DOHH2 (cell line): ENCODE data around the gene MED16.

Experiments used
- CTCF ChIP-seq: fragments of 200-600 bp; sonication (generic); IDR thresholded peaks from one replicate; pipeline ENCODE4 v1.5.1; 2014; ENCODE audit warnings: antibody characterized with exemption, mild to moderate bottlenecking, low read depth, low read length; ENCODE audit not compliant: poor library complexity, severe bottlenecking
- EZH2phosphoT487 ChIP-seq: fragments of 200-600 bp; sonication (generic); IDR thresholded peaks from 2 replicates; pipeline ENCODE4 v1.6.1; 2017; ENCODE audit warnings: borderline replicate concordance, mild to moderate bottlenecking, antibody characterized with exemption, low read length, moderate library complexity, mixed read lengths

- no peak for TF ChIP-seq EZH2phosphoT487
- TF ChIP-seq CTCF = no peak
Observed at GRCh38 chr19:938233-938923, 45.4 kb upstream of the MED16 start.
